K562 (cell line): ENCODE data around the gene C16orf86. TPM values are rescaled to one million over a fixed set of nuclear protein-coding genes. Genes with fewer than 3 reads are reported as not detected.

Experiments used
- ATAC-seq: fragments of 200-7000 bp; cut with Tn5 transposase; 3 replicates; pipeline ENCODE4 v1.9.1; 2020; ENCODE audit warnings: moderate library complexity
- BruUV-seq: library from RNA; stranded (reverse); fragments of 400-500 nt; replicated peaks from 2 replicates; lab custom pipeline; 2021; lab: Mats Ljungman, UMichigan
- CTCF ChIA-PET: fragments of 300-600 bp; formaldehyde crosslinking; extraction: SDS; loops from one replicate; lab custom pipeline; 2021; ENCODE audit warnings: low intra/inter-chr PET ratio; lab: Yijun Ruan, JAX
- POLR2A ChIA-PET: fragments of 300-600, 350-650 bp; sonication (Branson Sonifier 250); formaldehyde crosslinking; extraction: SDS; loops from one replicate; lab custom pipeline; 2021; ENCODE audit warnings: antibody characterized with exemption, inconsistent platforms; lab: Yijun Ruan, JAX
- DNase-seq, 4 experiments: peaks; one replicate each; pipeline versions ENCODE4 v3.0.0 to v3.0.0-alpha.2; 2011 to 2018; ENCODE audit warnings: low spot score in 3 of 4, mixed read lengths in 3 of 4; ENCODE audit errors: extremely low read depth in 1 of 4
- FAIRE-seq: peaks from 2 replicates; lab custom pipeline; 2011; peaks lifted over from hg19 to GRCh38; lab: Jason Lieb, UNC
- H2AFZ ChIP-seq: 2 replicates; pipeline ENCODE4 v1.6.0; 2011; ENCODE audit warnings: low read depth, low read length, control low read depth, inconsistent platforms
- H3K27ac ChIP-seq: fragments of 200-600 bp; 3 replicates; pipeline ENCODE4 v1.8.0; 2011; ENCODE audit warnings: low read depth, mild to moderate bottlenecking, control low read depth, inconsistent platforms, low read length, moderate library complexity, mixed read lengths; ENCODE audit errors: extremely low read depth
- H3K27me3 ChIP-seq, 2 experiments: fragments of 300-600 bp in 1 of 2; 2 replicates in 1 of 2; 3 replicates in 1 of 2; pipeline versions ENCODE4 v1.6.0 to v1.8.0; 2011; ENCODE audit warnings: inconsistent platforms in 2 of 2, low read length in 2 of 2, mild to moderate bottlenecking in 1 of 2, mixed read lengths in 1 of 2, moderate library complexity in 1 of 2; ENCODE audit not compliant: control insufficient read depth in 2 of 2, insufficient read depth in 2 of 2
- H3K36me3 ChIP-seq: fragments of 300-600 bp; 3 replicates; pipeline ENCODE4 v1.8.0; 2011; ENCODE audit warnings: mild to moderate bottlenecking, low read length, inconsistent platforms; ENCODE audit not compliant: control insufficient read depth, insufficient read depth
- H3K4me1 ChIP-seq, 2 experiments: fragments of 200-600 bp in 1 of 2; replicated peaks in 1 of 2; 2 replicates in 1 of 2; 3 replicates in 1 of 2; pipeline versions ENCODE4 v1.5.1 to v1.8.0; 2011; ENCODE audit warnings: inconsistent platforms in 2 of 2, low read length in 2 of 2, mild to moderate bottlenecking in 1 of 2, mixed read lengths in 1 of 2, moderate library complexity in 1 of 2; ENCODE audit not compliant: control insufficient read depth in 2 of 2, insufficient read depth in 2 of 2
- H3K4me2 ChIP-seq: 2 replicates; pipeline ENCODE4 v1.6.1; 2011; ENCODE audit warnings: low read length, control low read depth, inconsistent platforms, mixed read lengths; ENCODE audit not compliant: insufficient read depth
- H3K4me3 ChIP-seq: fragments of 200-600 bp; sonication (generic), shearing (Covaris generic); 2 replicates; pipeline ENCODE4 v1.5.1; 2016; ENCODE audit warnings: control low read depth, inconsistent platforms
- H3K79me2 ChIP-seq: fragments of 200-600 bp; 3 replicates; pipeline ENCODE4 v1.8.0; 2011; ENCODE audit warnings: low read length, inconsistent platforms; ENCODE audit not compliant: control insufficient read depth, insufficient read depth
- H3K9ac ChIP-seq, 2 experiments: 2 replicates each; pipeline versions ENCODE4 v1.6.0 to v1.6.1; 2011; ENCODE audit warnings: low read depth in 2 of 2, low read length in 2 of 2, control low read depth in 1 of 2, inconsistent platforms in 1 of 2, mild to moderate bottlenecking in 1 of 2, mixed read lengths in 1 of 2; ENCODE audit not compliant: insufficient read depth in 1 of 2
- H3K9me1 ChIP-seq: one replicate; pipeline ENCODE4 v1.6.0; 2011; ENCODE audit warnings: inconsistent platforms, mild to moderate bottlenecking, low read length, moderate library complexity; ENCODE audit not compliant: control insufficient read depth, insufficient read depth
- H3K9me3 ChIP-seq: replicated peaks from 2 replicates; pipeline ENCODE4 v1.5.1; 2011; ENCODE audit warnings: low read depth, low read length, inconsistent platforms; ENCODE audit not compliant: control insufficient read depth, insufficient read depth
- H4K20me1 ChIP-seq: replicated peaks from 2 replicates; pipeline ENCODE4 v1.6.1; 2011; ENCODE audit warnings: low read length, inconsistent platforms, mixed read lengths; ENCODE audit not compliant: control insufficient read depth, insufficient read depth
- ERF ChIP-seq: fragments of 450-650 bp; formaldehyde crosslinking; IDR thresholded peaks from 2 replicates; pipeline ENCODE4 v1.4.0; 2020; ENCODE audit warnings: mild to moderate bottlenecking, mixed read lengths
- HNRNPLL ChIP-seq: fragments of 200-400 bp; formaldehyde crosslinking; IDR thresholded peaks from 2 replicates; pipeline ENCODE4 v1.6.1; 2017; ENCODE audit warnings: low read length, low read depth, mild to moderate bottlenecking; ENCODE audit not compliant: poor library complexity, severe bottlenecking
- KLF16 ChIP-seq: IDR thresholded peaks from 2 replicates; pipeline ENCODE4 v1.6.1; 2016; ENCODE audit warnings: antibody characterized with exemption
- MYNN ChIP-seq, 2 experiments: sonication (generic); formaldehyde crosslinking in 1 of 2; IDR thresholded peaks; 2 replicates each; pipeline versions ENCODE4 v1.5.0 to v1.6.1; 2016 to 2020; ENCODE audit warnings: antibody characterized with exemption in 1 of 2, missing genetic modification reagents in 1 of 2
- PKNOX1 ChIP-seq: fragments of 450-650 bp; IDR thresholded peaks from 2 replicates; pipeline ENCODE4 v1.6.1; 2016
- PRDM10 ChIP-seq: fragments of 450-650 bp; IDR thresholded peaks from 2 replicates; pipeline ENCODE4 v1.6.1; 2018; ENCODE audit not compliant: partially characterized antibody
- PRPF4 ChIP-seq: fragments of 200-400 bp; formaldehyde crosslinking; IDR thresholded peaks from one replicate; pipeline ENCODE4 v1.6.1; 2017; ENCODE audit warnings: low read length, low read depth, mild to moderate bottlenecking; ENCODE audit not compliant: insufficient read depth, poor library complexity, severe bottlenecking
- SMC3 ChIP-seq: conservative IDR thresholded peaks from 2 replicates; pipeline ENCODE4 v1.6.1; 2011; ENCODE audit warnings: low read depth, low read length, improper control_type of control experiment; ENCODE audit not compliant: insufficient read depth
- WGBS: fragments of 100-300 bp; shearing (Covaris generic); methylation state at CpG from one replicate; pipeline ENCODE4 v1.1.6; 2016; ENCODE audit warnings: low coverage, mixed read lengths; ENCODE audit not compliant: insufficient coverage; ENCODE audit errors: missing lambda C conversion rate; 5-methylcytosine and 5-hydroxymethylcytosine counted together
- in situ Hi-C: fragments of 300-500 bp; cut with MboI; formaldehyde crosslinking; loops from 4 replicates; pipeline ENCODE4 v1.15.0; 2018; ENCODE audit warnings: inconsistent platforms, mixed read lengths
- intact Hi-C: fragments of 100-400 bp; cut with micrococcal nuclease; formaldehyde crosslinking; loops from 2 replicates; pipeline ENCODE4 v1.14.2; 2022
- polyA plus RNA-seq, 8 experiments: library from polyadenylated mRNA; depleted of rRNA in 4 of 8; stranded (reverse) in 5 of 8; unstranded in 3 of 8; fragments of >200 nt; fragmentation: Nextera tagmentation in 2 of 8; fragmentation: Illumina TruSeq in 1 of 8; extraction: Ambion mirVana in 2 of 8; extraction: Trizol in 1 of 8; gene quantifications; 2 replicates each; pipeline versions ENCODE4 v1.2.1 to v1.2.3, GENCODE V29; 2011 to 2014; ENCODE audit warnings: inconsistent platforms in 1 of 8, missing spikeins in 1 of 8
- total RNA-seq, 7 experiments: library from RNA; depleted of rRNA in 6 of 7; stranded (reverse); fragments of >200 nt in 6 of 7; fragmentation: Illumina TruSeq in 2 of 7; extraction: Trizol in 2 of 7; gene quantifications; 2 replicates each; pipeline versions ENCODE4 v1.2.1 to v1.2.3, GENCODE V29; 2011 to 2021; ENCODE audit warnings: low replicate concordance in 1 of 7
- TF ChIP-seq, protein P1 (sequence below), 2 experiments: fragments of 150-350 bp in 1 of 2; IDR thresholded peaks; 2 replicates each; pipeline ENCODE4 v1.6.1; 2012 to 2016; ENCODE audit warnings: low read depth in 2 of 2, low read length in 2 of 2, mild to moderate bottlenecking in 1 of 2, moderate library complexity in 1 of 2

C16orf86 gene
- total and polyA plus RNA-seq, 9 of the 15 experiments (the other 6 are each of a cell fraction or from before 2014, with no cell fraction given) = 0.13 to 1.2 (median 0.27) TPM; not detected in 3

GRCh38 chr16:67667817-67668494 is 1.3 kb downstream of the C16orf86 start:
- in situ Hi-C loops = loop anchor here (5.0 kb wide), 1 partner anchor 259 kb away; no protein-coding TSS in a partner anchor
- TF ChIP-seq PRDM10 (peak; percentile 70), KLF16 (0 out of 2 replicates have a peak, but pooled peaks have one; percentile 35), PKNOX1 (peak; percentile 90), HNRNPLL (no peak), SMC3 (peak; percentile 97), MYNN (IDR thresholded peaks at IDR 0.05) (0 out of 2 replicates have a peak, but pooled peaks have one; percentile 34), MYNN (CRISPR knock-in tag; IDR thresholded peaks at IDR 0.05) (no peak), ERF (CRISPR knock-in tag) (no peak), PRPF4 (no peak)
- TF ChIP-seq, protein P1, sequence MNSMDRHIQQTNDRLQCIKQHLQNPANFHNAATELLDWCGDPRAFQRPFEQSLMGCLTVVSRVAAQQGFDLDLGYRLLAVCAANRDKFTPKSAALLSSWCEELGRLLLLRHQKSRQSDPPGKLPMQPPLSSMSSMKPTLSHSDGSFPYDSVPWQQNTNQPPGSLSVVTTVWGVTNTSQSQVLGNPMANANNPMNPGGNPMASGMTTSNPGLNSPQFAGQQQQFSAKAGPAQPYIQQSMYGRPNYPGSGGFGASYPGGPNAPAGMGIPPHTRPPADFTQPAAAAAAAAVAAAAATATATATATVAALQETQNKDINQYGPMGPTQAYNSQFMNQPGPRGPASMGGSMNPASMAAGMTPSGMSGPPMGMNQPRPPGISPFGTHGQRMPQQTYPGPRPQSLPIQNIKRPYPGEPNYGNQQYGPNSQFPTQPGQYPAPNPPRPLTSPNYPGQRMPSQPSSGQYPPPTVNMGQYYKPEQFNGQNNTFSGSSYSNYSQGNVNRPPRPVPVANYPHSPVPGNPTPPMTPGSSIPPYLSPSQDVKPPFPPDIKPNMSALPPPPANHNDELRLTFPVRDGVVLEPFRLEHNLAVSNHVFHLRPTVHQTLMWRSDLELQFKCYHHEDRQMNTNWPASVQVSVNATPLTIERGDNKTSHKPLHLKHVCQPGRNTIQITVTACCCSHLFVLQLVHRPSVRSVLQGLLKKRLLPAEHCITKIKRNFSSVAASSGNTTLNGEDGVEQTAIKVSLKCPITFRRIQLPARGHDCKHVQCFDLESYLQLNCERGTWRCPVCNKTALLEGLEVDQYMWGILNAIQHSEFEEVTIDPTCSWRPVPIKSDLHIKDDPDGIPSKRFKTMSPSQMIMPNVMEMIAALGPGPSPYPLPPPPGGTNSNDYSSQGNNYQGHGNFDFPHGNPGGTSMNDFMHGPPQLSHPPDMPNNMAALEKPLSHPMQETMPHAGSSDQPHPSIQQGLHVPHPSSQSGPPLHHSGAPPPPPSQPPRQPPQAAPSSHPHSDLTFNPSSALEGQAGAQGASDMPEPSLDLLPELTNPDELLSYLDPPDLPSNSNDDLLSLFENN (IDR thresholded peaks at IDR 0.05; ENCODE audit: low read depth in 2 of 2, low read length in 2 of 2) = no peak

More at GRCh38 chr16:67667817-67668494, 1.3 kb downstream of the C16orf86 start:
- Histone ChIP-seq H2AFZ (peak overlapping the region; percentile 99), H3K27me3 (no peaks in the 10 kb centered on the region), H3K4me1 (peaks cover 14 to 39% of the 10 kb centered on the region in 2 experiments), H3K4me2 (no peak overlapping the region), H3K4me3 (no peak overlapping the region), H3K9me1 (no peaks in the 10 kb centered on the region), H4K20me1 (peaks cover 2% of the 10 kb centered on the region; the same call in 1 of the 2 replicates), H3K9me3 (no peaks in the 10 kb centered on the region), H3K27ac (no peak overlapping the region), H3K9ac (peak overlapping the region in 1 of 2 experiments; percentile 45; a peak in 1 of 4 replicates), H3K79me2 (peaks cover 3% of the 10 kb centered on the region; the same call in 1 of the 3 replicates), H3K36me3 (peaks cover 7% of the 10 kb centered on the region; the same call in 2 of the 3 replicates)
- peak; percentile 85 to 90 (median 86) for DNase-seq
- peak; percentile 89 for ATAC-seq
- BruUV-seq = no TSS peak
- peak; percentile 96 for FAIRE-seq
- ChIA-PET POLR2A (interaction anchor here (0.6 to 1.1 kb wide), 6 partner anchors 9 to 692 kb away, joined by 3 to 4 read pairs (median 3); no protein-coding TSS in a partner anchor), CTCF (interaction anchor here (0.6 to 3.0 kb wide), 4 partner anchors 105 to 174 kb away, joined by 3 to 25 read pairs (median 9); partner anchors contain the start of gene CTCF)
- intact Hi-C loops = loop anchor here (1.0 to 2.0 kb wide), 2 partner anchors 105 to 147 kb away; partner anchors contain the start of gene CTCF
- 36% methylated on average over 16 of the region's 18 CpGs for WGBS
